ENCODE data around the gene F11R.

The F11R gene

DNA sequence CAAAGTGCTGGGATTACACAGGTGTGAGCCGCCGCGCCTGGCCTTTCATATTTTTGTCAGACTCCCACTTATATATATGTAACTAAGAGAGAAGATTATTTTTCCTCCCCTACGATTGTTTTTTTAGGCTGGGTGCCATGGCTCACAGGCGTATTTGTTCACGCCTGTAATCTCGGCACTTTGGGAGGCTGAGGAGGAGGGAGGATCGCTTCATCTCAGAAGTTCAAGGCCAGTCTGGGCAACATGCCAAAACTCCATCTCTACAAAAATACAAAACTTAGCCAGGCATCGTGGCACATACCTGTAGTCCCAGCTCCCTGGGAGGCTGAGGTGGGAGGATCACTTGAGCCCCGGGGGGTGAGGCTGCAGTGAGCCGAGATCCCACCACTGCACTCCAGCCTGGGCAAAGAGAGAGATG is 42.4 kb downstream of the F11R start (continued):
- TF ChIP-seq, protein P1, sequence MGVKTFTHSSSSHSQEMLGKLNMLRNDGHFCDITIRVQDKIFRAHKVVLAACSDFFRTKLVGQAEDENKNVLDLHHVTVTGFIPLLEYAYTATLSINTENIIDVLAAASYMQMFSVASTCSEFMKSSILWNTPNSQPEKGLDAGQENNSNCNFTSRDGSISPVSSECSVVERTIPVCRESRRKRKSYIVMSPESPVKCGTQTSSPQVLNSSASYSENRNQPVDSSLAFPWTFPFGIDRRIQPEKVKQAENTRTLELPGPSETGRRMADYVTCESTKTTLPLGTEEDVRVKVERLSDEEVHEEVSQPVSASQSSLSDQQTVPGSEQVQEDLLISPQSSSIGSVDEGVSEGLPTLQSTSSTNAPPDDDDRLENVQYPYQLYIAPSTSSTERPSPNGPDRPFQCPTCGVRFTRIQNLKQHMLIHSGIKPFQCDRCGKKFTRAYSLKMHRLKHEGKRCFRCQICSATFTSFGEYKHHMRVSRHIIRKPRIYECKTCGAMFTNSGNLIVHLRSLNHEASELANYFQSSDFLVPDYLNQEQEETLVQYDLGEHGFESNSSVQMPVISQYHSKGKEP (tag by site-specific recombination; IDR thresholded peaks at IDR 0.05), result peak; percentile 64
- TF ChIP-seq ZNF76 (tag by site-specific recombination; IDR thresholded peaks at IDR 0.05; ENCODE audit: borderline replicate concordance, low read depth) (no peak), ZBTB1 (tag by site-specific recombination; IDR thresholded peaks at IDR 0.05) (no peak), ZNF324 (tag by site-specific recombination; IDR thresholded peaks at IDR 0.05) (0 out of 2 replicates have a peak, but pooled peaks have one; percentile 58), YY2 (tag by site-specific recombination; IDR thresholded peaks at IDR 0.05) (no peak), KLF9 (tag by site-specific recombination; IDR thresholded peaks at IDR 0.05; ENCODE audit: low read depth) (no peak), GFI1B (tag by site-specific recombination; IDR thresholded peaks at IDR 0.05) (peak; percentile 91), ZNF785 (tag by site-specific recombination; IDR thresholded peaks at IDR 0.05) (no peak), ZNF174 (tag by site-specific recombination; IDR thresholded peaks at IDR 0.05) (no peak), ZNF350 (tag by site-specific recombination; IDR thresholded peaks at IDR 0.05) (no peak), ZNF311 (tag by site-specific recombination; IDR thresholded peaks at IDR 0.05; ENCODE audit: borderline replicate concordance) (no peak), ZNF792 (tag by site-specific recombination; IDR thresholded peaks at IDR 0.05) (no peak), GLIS1 (tag by site-specific recombination; IDR thresholded peaks at IDR 0.05) (peak; percentile 100), ZNF266 (tag by site-specific recombination; IDR thresholded peaks at IDR 0.05; ENCODE audit: low read depth) (no peak), MZF1 (tag by site-specific recombination; IDR thresholded peaks at IDR 0.05; ENCODE audit: borderline replicate concordance) (peak; percentile 86), KLF1 (tag by site-specific recombination; IDR thresholded peaks at IDR 0.05) (peak; percentile 82)
- TF ChIP-seq, protein P2, sequence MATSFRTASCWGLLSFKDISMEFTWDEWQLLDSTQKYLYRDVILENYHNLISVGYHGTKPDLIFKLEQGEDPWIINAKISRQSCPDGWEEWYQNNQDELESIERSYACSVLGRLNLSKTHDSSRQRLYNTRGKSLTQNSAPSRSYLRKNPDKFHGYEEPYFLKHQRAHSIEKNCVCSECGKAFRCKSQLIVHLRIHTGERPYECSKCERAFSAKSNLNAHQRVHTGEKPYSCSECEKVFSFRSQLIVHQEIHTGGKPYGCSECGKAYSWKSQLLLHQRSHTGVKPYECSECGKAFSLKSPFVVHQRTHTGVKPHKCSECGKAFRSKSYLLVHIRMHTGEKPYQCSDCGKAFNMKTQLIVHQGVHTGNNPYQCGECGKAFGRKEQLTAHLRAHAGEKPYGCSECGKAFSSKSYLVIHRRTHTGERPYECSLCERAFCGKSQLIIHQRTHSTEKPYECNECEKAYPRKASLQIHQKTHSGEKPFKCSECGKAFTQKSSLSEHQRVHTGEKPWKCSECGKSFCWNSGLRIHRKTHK (tag by site-specific recombination; IDR thresholded peaks at IDR 0.05), result no peak
- TF ChIP-seq, protein P3, sequence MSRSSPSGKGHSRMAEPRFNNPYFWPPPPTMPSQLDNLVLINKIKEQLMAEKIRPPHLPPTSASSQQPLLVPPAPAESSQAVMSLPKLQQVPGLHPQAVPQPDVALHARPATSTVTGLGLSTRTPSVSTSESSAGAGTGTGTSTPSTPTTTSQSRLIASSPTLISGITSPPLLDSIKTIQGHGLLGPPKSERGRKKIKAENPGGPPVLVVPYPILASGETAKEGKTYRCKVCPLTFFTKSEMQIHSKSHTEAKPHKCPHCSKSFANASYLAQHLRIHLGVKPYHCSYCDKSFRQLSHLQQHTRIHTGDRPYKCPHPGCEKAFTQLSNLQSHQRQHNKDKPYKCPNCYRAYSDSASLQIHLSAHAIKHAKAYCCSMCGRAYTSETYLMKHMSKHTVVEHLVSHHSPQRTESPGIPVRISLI (tag by site-specific recombination; IDR thresholded peaks at IDR 0.05), result no peak
- TF ChIP-seq, protein P4, sequence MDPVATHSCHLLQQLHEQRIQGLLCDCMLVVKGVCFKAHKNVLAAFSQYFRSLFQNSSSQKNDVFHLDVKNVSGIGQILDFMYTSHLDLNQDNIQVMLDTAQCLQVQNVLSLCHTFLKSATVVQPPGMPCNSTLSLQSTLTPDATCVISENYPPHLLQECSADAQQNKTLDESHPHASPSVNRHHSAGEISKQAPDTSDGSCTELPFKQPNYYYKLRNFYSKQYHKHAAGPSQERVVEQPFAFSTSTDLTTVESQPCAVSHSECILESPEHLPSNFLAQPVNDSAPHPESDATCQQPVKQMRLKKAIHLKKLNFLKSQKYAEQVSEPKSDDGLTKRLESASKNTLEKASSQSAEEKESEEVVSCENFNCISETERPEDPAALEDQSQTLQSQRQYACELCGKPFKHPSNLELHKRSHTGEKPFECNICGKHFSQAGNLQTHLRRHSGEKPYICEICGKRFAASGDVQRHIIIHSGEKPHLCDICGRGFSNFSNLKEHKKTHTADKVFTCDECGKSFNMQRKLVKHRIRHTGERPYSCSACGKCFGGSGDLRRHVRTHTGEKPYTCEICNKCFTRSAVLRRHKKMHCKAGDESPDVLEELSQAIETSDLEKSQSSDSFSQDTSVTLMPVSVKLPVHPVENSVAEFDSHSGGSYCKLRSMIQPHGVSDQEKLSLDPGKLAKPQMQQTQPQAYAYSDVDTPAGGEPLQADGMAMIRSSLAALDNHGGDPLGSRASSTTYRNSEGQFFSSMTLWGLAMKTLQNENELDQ (tag by site-specific recombination; IDR thresholded peaks at IDR 0.05; ENCODE audit: low read depth), result no peak
- TF ChIP-seq, protein P5, sequence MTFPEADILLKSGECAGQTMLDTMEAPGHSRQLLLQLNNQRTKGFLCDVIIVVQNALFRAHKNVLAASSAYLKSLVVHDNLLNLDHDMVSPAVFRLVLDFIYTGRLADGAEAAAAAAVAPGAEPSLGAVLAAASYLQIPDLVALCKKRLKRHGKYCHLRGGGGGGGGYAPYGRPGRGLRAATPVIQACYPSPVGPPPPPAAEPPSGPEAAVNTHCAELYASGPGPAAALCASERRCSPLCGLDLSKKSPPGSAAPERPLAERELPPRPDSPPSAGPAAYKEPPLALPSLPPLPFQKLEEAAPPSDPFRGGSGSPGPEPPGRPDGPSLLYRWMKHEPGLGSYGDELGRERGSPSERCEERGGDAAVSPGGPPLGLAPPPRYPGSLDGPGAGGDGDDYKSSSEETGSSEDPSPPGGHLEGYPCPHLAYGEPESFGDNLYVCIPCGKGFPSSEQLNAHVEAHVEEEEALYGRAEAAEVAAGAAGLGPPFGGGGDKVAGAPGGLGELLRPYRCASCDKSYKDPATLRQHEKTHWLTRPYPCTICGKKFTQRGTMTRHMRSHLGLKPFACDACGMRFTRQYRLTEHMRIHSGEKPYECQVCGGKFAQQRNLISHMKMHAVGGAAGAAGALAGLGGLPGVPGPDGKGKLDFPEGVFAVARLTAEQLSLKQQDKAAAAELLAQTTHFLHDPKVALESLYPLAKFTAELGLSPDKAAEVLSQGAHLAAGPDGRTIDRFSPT (tag by site-specific recombination; IDR thresholded peaks at IDR 0.05), result peak; percentile 51; the same call in 1 of the 2 replicates
- TF ChIP-seq, protein P6, sequence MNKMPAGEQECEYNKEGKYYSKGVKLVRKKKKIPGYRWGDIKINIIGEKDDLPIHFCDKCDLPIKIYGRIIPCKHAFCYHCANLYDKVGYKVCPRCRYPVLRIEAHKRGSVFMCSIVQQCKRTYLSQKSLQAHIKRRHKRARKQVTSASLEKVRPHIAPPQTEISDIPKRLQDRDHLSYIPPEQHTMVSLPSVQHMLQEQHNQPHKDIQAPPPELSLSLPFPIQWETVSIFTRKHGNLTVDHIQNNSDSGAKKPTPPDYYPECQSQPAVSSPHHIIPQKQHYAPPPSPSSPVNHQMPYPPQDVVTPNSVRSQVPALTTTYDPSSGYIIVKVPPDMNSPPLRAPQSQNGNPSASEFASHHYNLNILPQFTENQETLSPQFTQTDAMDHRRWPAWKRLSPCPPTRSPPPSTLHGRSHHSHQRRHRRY (tag by site-specific recombination; IDR thresholded peaks at IDR 0.05), result no peak
